ENCODE data around the gene KL.

DNA sequence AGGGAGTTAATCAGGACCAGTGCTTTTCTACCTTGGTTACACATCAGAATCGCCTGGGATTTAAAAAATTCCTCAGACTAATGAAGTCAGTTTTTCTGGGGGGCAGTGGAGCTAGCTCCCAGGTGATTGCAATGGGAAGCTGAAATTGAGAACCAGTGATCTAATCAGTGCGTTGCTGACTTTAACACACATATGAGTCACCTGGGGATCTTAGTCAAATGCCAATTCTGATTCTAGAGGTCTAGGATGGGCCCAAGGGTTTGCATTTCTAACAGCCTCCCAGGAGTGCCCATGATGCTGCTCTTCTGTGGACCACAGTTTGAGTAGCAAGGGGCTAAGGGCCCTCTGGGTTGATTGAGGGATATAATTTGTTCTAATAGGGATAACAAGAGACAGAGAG, 54.5 kb downstream of the KL start:
- TF ChIP-seq EZH2 (IDR thresholded peaks at IDR 0.05; ENCODE audit: borderline replicate concordance, insufficient read depth, low read depth, low read length, poor library complexity, severe bottlenecking): no peak
- TF ChIP-seq, protein P1, sequence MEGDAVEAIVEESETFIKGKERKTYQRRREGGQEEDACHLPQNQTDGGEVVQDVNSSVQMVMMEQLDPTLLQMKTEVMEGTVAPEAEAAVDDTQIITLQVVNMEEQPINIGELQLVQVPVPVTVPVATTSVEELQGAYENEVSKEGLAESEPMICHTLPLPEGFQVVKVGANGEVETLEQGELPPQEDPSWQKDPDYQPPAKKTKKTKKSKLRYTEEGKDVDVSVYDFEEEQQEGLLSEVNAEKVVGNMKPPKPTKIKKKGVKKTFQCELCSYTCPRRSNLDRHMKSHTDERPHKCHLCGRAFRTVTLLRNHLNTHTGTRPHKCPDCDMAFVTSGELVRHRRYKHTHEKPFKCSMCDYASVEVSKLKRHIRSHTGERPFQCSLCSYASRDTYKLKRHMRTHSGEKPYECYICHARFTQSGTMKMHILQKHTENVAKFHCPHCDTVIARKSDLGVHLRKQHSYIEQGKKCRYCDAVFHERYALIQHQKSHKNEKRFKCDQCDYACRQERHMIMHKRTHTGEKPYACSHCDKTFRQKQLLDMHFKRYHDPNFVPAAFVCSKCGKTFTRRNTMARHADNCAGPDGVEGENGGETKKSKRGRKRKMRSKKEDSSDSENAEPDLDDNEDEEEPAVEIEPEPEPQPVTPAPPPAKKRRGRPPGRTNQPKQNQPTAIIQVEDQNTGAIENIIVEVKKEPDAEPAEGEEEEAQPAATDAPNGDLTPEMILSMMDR (IDR thresholded peaks at IDR 0.05): no peak
